NOMO-1 (cell line): ENCODE measurements around the gene ROR1.

Source experiments
- DNase-seq, 2 experiments: peaks; one replicate each; lab custom pipeline; 2025; ENCODE audit not compliant: unreplicated experiment in 2 of 2; lab: John Stamatoyannopoulos, UW

The ROR1 gene

GRCh38 chr1:63848733-63849132, 74.9 kb downstream of the ROR1 start:
- DNase-seq, result no peak

- no peak for DNase-seq
Observed at GRCh38 chr1:63849149-63849548, 75.3 kb downstream of the ROR1 start.

GRCh38 chr1:63854091-63854490, 80.3 kb downstream of the ROR1 start:
- DNase-seq, result no peak

GRCh38 chr1:63855942-63856341, 82.1 kb downstream of the ROR1 start:
- no peak for DNase-seq

- DNase-seq, result no peak
Observed at GRCh38 chr1:63856924-63857323, 83.1 kb downstream of the ROR1 start.

GRCh38 chr1:63857478-63857877, 83.7 kb downstream of the ROR1 start:
- DNase-seq, result no peak

- no peak for DNase-seq
Observed at GRCh38 chr1:63858153-63858552, 84.3 kb downstream of the ROR1 start.

- DNase-seq, result no peak
Observed at GRCh38 chr1:63859480-63860275, 85.9 kb downstream of the ROR1 start.

- no peak for DNase-seq
Observed at GRCh38 chr1:63861052-63861691, 87.4 kb downstream of the ROR1 start.

- no peak for DNase-seq
Observed at GRCh38 chr1:63863145-63863544, 89.3 kb downstream of the ROR1 start.

GRCh38 chr1:63864224-63864641, 90.4 kb downstream of the ROR1 start:
- no peak for DNase-seq

- DNase-seq, result no peak
Observed at GRCh38 chr1:63865561-63865960, 91.7 kb downstream of the ROR1 start.

GRCh38 chr1:63866084-63866483, 92.3 kb downstream of the ROR1 start:
- DNase-seq, result no peak

- DNase-seq, result no peak
Observed at GRCh38 chr1:63867429-63868176, 93.8 kb downstream of the ROR1 start.

GRCh38 chr1:63868268-63868781, 94.5 kb downstream of the ROR1 start:
- no peak for DNase-seq

GRCh38 chr1:63870152-63870551, 96.3 kb downstream of the ROR1 start:
- no peak for DNase-seq

- no peak for DNase-seq
Observed at GRCh38 chr1:63871463-63871862, 97.6 kb downstream of the ROR1 start.

GRCh38 chr1:63873751-63874150, 99.9 kb downstream of the ROR1 start:
- DNase-seq, result no peak

GRCh38 chr1:63874278-63874880, 100.6 kb downstream of the ROR1 start:
- no peak for DNase-seq

GRCh38 chr1:63875636-63876035, 101.8 kb downstream of the ROR1 start:
- no peak for DNase-seq
